SK-N-SH (cell line): ENCODE data around the gene OR2B3. TPM values are rescaled to one million over a fixed set of nuclear protein-coding genes. Genes with fewer than 3 reads are reported as not detected.

Source experiments
- CTCF ChIA-PET: fragments of 300-600, 350-600 bp; formaldehyde crosslinking; extraction: SDS; loops from one replicate; lab custom pipeline; 2021; lab: Yijun Ruan, JAX
- POLR2A ChIA-PET: fragments of 350-600 bp; sonication (Branson Sonifier 250); formaldehyde crosslinking; extraction: SDS; loops from one replicate; lab custom pipeline; 2020; ENCODE audit warnings: antibody characterized with exemption, inconsistent platforms; lab: Yijun Ruan, JAX
- DNase-seq: peaks from one replicate; pipeline ENCODE4 v3.0.0; 2012
- H2AFZ ChIP-seq: fragments of 200-600 bp; sonication (generic); 2 replicates; pipeline ENCODE4 v1.8.1; 2016; ENCODE audit warnings: antibody characterized with exemption, mild to moderate bottlenecking, low read depth
- H3F3A ChIP-seq: fragments of 200-600 bp; sonication (generic); replicated peaks from 2 replicates; pipeline ENCODE3; 2016; ENCODE audit warnings: antibody characterized with exemption, mild to moderate bottlenecking; ENCODE audit not compliant: insufficient read depth
- H3K27ac ChIP-seq, 2 experiments: fragments of 200-500 bp in 1 of 2; fragments of 200-600 bp in 1 of 2; sonication (Bioruptor generic) in 1 of 2; sonication (generic), shearing (Covaris generic) in 1 of 2; 2 replicates each; pipeline versions ENCODE4 v1.5.1 to v1.6.1; 2014 to 2016; ENCODE audit warnings: low read depth in 2 of 2, inconsistent platforms in 1 of 2, low read length in 1 of 2, mild to moderate bottlenecking in 1 of 2, mixed read lengths in 1 of 2
- H3K27me3 ChIP-seq: fragments of 200-600 bp; sonication (generic), shearing (Covaris generic); 2 replicates; pipeline ENCODE4 v1.6.1; 2016; ENCODE audit warnings: mixed run types; ENCODE audit not compliant: insufficient read depth
- H3K36me3 ChIP-seq, 2 experiments: fragments of 200-500 bp in 1 of 2; fragments of 200-600 bp in 1 of 2; sonication (Bioruptor generic) in 1 of 2; sonication (generic) in 1 of 2; replicated peaks in 1 of 2; 2 replicates each; pipeline versions ENCODE3 to v1.5.1; 2014 to 2016; ENCODE audit warnings: low read length in 1 of 2, mild to moderate bottlenecking in 1 of 2; ENCODE audit not compliant: insufficient read depth in 2 of 2, control insufficient read depth in 1 of 2
- H3K4me1 ChIP-seq, 2 experiments: fragments of 200-500 bp in 1 of 2; fragments of 200-600 bp in 1 of 2; sonication (Bioruptor generic) in 1 of 2; sonication (generic), shearing (Covaris generic) in 1 of 2; 2 replicates each; pipeline versions ENCODE4 v1.5.1 to v1.6.1; 2014 to 2016; ENCODE audit warnings: low read depth in 1 of 2, low read length in 1 of 2, mixed run types in 1 of 2; ENCODE audit not compliant: insufficient read depth in 2 of 2, control insufficient read depth in 1 of 2
- H3K4me2 ChIP-seq: fragments of 200-600 bp; sonication (generic), shearing (Covaris generic); 2 replicates; pipeline ENCODE4 v1.6.1; 2017; ENCODE audit warnings: mixed run types
- H3K4me3 ChIP-seq, 2 experiments: fragments of 200-500 bp in 1 of 2; fragments of 200-600 bp in 1 of 2; sonication (Bioruptor generic) in 1 of 2; sonication (generic), shearing (Covaris generic) in 1 of 2; 2 replicates each; pipeline versions ENCODE4 v1.5.1 to v1.8.1; 2014 to 2016; ENCODE audit warnings: low read depth in 2 of 2, inconsistent platforms in 1 of 2, low read length in 1 of 2, mild to moderate bottlenecking in 1 of 2, mixed read lengths in 1 of 2, moderate library complexity in 1 of 2
- H3K79me2 ChIP-seq: fragments of 200-600 bp; sonication (generic); 2 replicates; pipeline ENCODE4 v1.8.1; 2017; ENCODE audit warnings: mild to moderate bottlenecking; ENCODE audit not compliant: insufficient read depth
- H3K9ac ChIP-seq: fragments of 200-600 bp; sonication (generic); 2 replicates; pipeline ENCODE4 v1.6.1; 2017; ENCODE audit warnings: mixed run types
- H3K9me2 ChIP-seq: fragments of 200-600 bp; sonication (generic); 2 replicates; pipeline ENCODE4 v1.6.1; 2017; ENCODE audit warnings: mixed run types
- H3K9me3 ChIP-seq: fragments of 200-600 bp; sonication (generic); 2 replicates; pipeline ENCODE4 v1.6.1; 2017; ENCODE audit warnings: mixed run types, mild to moderate bottlenecking, moderate library complexity
- H4K20me1 ChIP-seq: fragments of 200-600 bp; sonication (generic); 2 replicates; pipeline ENCODE4 v1.6.1; 2017; ENCODE audit warnings: mild to moderate bottlenecking, mixed run types; ENCODE audit not compliant: insufficient read depth
- ELF1 ChIP-seq: IDR thresholded peaks from 2 replicates; pipeline ENCODE4 v1.4.0; 2012
- EZH2phosphoT487 ChIP-seq: fragments of 200-600 bp; sonication (generic); IDR thresholded peaks from 2 replicates; pipeline ENCODE4 v1.6.1; 2017; ENCODE audit warnings: low read depth, mixed run types, mild to moderate bottlenecking, antibody characterized with exemption, moderate library complexity, borderline replicate concordance
- NRF1 ChIP-seq: IDR thresholded peaks from 2 replicates; pipeline ENCODE4 v1.6.1; 2012; ENCODE audit warnings: low read depth, mild to moderate bottlenecking, low read length
- WGBS: methylation state at CpG from one replicate; pipeline ENCODE4 v1.1.6; 2017; ENCODE audit warnings: low lambda C conversion rate; 5-methylcytosine and 5-hydroxymethylcytosine counted together
- polyA plus RNA-seq, 3 experiments: library from polyadenylated mRNA; depleted of rRNA; stranded (reverse); fragments of >200 nt; gene quantifications; 2 replicates each; pipeline ENCODE4 v1.2.3, GENCODE V29; 2012
- TF ChIP-seq, protein P1 (sequence below): fragments of 150-350 bp; IDR thresholded peaks from 2 replicates; pipeline ENCODE4 v1.6.1; 2017; ENCODE audit warnings: antibody characterized with exemption, low read length, low read depth, borderline replicate concordance
- TF ChIP-seq, protein P2 (sequence below): IDR thresholded peaks from 2 replicates; pipeline ENCODE4 v1.4.0; 2012; ENCODE audit warnings: low read depth
- TF ChIP-seq, protein P3 (sequence below): IDR thresholded peaks from 2 replicates; pipeline ENCODE4; 2012

The OR2B3 gene
- polyA plus RNA-seq, 1 of the 3 experiments (the other 2 are of a cell fraction), result not detected

DNA sequence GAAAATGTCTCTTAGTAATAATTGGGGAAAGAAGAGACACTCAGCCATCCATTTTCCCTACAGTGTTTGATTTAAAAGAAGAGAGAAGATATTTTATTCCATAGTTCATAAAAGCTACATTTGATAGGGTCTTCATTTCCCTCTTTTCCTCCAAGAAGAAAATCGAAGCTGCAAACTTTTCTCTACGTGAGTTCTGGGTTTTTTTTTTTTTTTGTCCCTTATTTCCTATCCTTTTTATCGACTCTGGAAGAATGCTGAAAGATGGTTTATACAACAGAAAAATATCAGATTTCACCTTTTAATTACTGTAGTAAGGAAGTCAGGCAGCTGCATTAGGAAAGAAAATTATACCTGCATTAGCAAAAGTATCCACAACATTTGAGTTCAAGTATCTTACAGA lies 12.1 kb upstream of the OR2B3 start, which contains the start of gene OR2J1:
Gene OR2J1, plus strand, starts transcription at position 301 of the 400 bp plus-strand sequence. CDS start 1,453 bp downstream, outside the sequence.
- no peaks in the 10 kb centered on the region for H3K36me3 ChIP-seq
- no peaks in the 10 kb centered on the region for H4K20me1 ChIP-seq
- H3K79me2 ChIP-seq, result no peaks in the 10 kb centered on the region
- ChIA-PET POLR2A (no interaction called here), CTCF (no interaction called here)
- H3F3A ChIP-seq, result no peaks in the 10 kb centered on the region
- DNase-seq, result no peak
- 0% methylated on average over 3 of the region's 3 CpGs for WGBS
- TF ChIP-seq EZH2phosphoT487, result no peak
- TF ChIP-seq, protein P1, sequence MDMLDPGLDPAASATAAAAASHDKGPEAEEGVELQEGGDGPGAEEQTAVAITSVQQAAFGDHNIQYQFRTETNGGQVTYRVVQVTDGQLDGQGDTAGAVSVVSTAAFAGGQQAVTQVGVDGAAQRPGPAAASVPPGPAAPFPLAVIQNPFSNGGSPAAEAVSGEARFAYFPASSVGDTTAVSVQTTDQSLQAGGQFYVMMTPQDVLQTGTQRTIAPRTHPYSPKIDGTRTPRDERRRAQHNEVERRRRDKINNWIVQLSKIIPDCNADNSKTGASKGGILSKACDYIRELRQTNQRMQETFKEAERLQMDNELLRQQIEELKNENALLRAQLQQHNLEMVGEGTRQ, result no peak
- no peak within 1 kb of the TSS for H3K4me3 ChIP-seq
- no peaks in the 10 kb centered on the region; the same call in 1 of the 2 replicates for H3K27me3 ChIP-seq
- H3K9me3 ChIP-seq, result no peaks in the 10 kb centered on the region
- no peak within 1 kb of the TSS for H3K9ac ChIP-seq
- no peaks in the 10 kb centered on the region for H3K9me2 ChIP-seq
- H3K4me1 ChIP-seq, result no peaks in the 10 kb centered on the region
- no peak within 1 kb of the TSS for H2AFZ ChIP-seq
- no peak within 1 kb of the TSS for H3K27ac ChIP-seq
- H3K4me2 ChIP-seq, result no peak within 1 kb of the TSS

DNA sequence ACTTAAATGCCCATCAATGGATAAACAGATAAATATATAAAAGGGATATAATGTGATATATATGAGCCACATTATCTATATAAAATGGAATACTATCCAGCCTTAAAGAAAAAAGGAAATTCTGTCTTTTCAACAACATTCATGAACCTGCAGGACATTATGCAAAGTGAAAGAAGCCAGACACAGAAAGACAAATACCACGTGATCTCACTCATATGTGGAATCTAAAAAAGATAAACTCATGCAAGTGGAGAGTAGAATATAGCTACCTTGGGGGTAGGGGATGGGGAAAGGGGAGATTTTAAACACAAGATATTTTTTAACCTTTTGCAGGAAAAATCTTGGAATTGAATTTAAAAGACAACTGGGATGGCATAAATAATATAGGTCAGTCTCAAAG lies 10.7 kb upstream of the OR2B3 start:
- POLR2A ChIA-PET, result no interaction called here
- no peaks in the 10 kb centered on the region for H3K4me1 ChIP-seq
- H3K4me3 ChIP-seq, result no peak overlapping the region
- no peak overlapping the region for H2AFZ ChIP-seq
- H3F3A ChIP-seq, result no peaks in the 10 kb centered on the region
- TF ChIP-seq, protein P2, sequence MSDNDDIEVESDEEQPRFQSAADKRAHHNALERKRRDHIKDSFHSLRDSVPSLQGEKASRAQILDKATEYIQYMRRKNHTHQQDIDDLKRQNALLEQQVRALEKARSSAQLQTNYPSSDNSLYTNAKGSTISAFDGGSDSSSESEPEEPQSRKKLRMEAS, result no peak
- CTCF ChIA-PET, result no interaction called here
- no peak overlapping the region for H3K9ac ChIP-seq
- no peaks in the 10 kb centered on the region for H3K36me3 ChIP-seq
- H3K9me2 ChIP-seq, result no peaks in the 10 kb centered on the region
- WGBS, result 0% methylated on average over 1 of the region's 1 CpG
- DNase-seq, result no peak
- H4K20me1 ChIP-seq, result no peaks in the 10 kb centered on the region
- H3K27me3 ChIP-seq, result no peaks in the 10 kb centered on the region; the same call in 1 of the 2 replicates
- no peaks in the 10 kb centered on the region for H3K79me2 ChIP-seq
- H3K27ac ChIP-seq, result no peak overlapping the region
- no peaks in the 10 kb centered on the region for H3K9me3 ChIP-seq
- H3K4me2 ChIP-seq, result no peak overlapping the region

DNA sequence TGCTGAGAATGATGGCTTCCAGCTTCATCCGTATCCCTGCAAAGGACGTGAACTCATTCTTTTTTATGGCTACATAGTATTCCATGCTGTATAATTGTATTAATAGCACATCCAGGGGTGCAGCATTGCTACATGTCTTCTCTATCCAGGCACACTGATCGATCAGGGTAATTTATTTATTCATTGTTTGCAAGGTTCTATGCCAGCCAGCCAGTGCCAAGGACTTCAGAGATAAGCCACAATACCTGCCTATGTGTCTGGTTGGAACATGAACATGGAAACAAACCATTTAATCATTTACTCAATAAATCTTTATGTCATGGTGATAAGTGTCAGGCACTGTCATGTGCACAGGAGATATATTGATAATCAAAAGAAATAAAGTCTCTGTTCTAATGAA lies 5.8 kb upstream of the OR2B3 start:
- ChIA-PET CTCF (no interaction called here), POLR2A (no interaction called here)
- Histone ChIP-seq H4K20me1 (no peaks in the 10 kb centered on the region), H3K36me3 (no peaks in the 10 kb centered on the region), H3K4me3 (no peak overlapping the region), H3F3A (no peaks in the 10 kb centered on the region), H3K79me2 (no peaks in the 10 kb centered on the region), H3K4me1 (no peaks in the 10 kb centered on the region), H3K9me2 (no peaks in the 10 kb centered on the region), H3K9me3 (no peaks in the 10 kb centered on the region), H3K27ac (no peak overlapping the region), H3K9ac (no peak overlapping the region), H3K27me3 (no peaks in the 10 kb centered on the region), H2AFZ (no peak overlapping the region), H3K4me2 (no peak overlapping the region)
- WGBS, result 3% methylated on average over 3 of the region's 3 CpGs
- TF ChIP-seq NRF1 (no peak), ELF1 (no peak)
- TF ChIP-seq, protein P2, result no peak
- TF ChIP-seq, protein P3, sequence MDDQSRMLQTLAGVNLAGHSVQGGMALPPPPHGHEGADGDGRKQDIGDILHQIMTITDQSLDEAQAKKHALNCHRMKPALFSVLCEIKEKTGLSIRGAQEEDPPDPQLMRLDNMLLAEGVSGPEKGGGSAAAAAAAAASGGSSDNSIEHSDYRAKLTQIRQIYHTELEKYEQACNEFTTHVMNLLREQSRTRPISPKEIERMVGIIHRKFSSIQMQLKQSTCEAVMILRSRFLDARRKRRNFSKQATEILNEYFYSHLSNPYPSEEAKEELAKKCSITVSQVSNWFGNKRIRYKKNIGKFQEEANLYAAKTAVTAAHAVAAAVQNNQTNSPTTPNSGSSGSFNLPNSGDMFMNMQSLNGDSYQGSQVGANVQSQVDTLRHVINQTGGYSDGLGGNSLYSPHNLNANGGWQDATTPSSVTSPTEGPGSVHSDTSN, result no peak
- DNase-seq, result no peak
